Body of pancreas (tissue), 4 donors: ENCODE results near the gene SZRD1. TPM values are rescaled to one million over a fixed set of nuclear protein-coding genes. Genes with fewer than 3 reads are reported as not detected.
"Not testable (repeated sequence)": the region's sequence is repeated elsewhere in the genome, so short reads cannot be mapped to it uniquely, and the experiment has no call there.

Experiments
- ATAC-seq: fragments of 150-250 bp; one replicate; pipeline ENCODE4 v1.9.1; 2016
- DNase-seq, 4 donors: peaks; one replicate each; pipeline ENCODE4 v3.0.0-alpha.2; 2019
- H3K27ac ChIP-seq, 4 donors: fragments of 200-600 bp; sonication (generic); 1 replicate in 3 of 4; 2 replicates in 1 of 4; pipeline versions ENCODE4 v1.5.1 to v1.6.1; 2016 to 2019; ENCODE audit warnings: mild to moderate bottlenecking in 1 of 4, mixed read lengths in 1 of 4, moderate library complexity in 1 of 4
- H3K27me3 ChIP-seq, 2 donors: fragments of 200-600 bp; sonication (generic); one replicate each; pipeline ENCODE4 v1.6.0; 2016; ENCODE audit warnings: mild to moderate bottlenecking in 1 of 2
- H3K36me3 ChIP-seq, 2 donors: fragments of 200-600 bp; sonication (generic); replicated peaks in 1 of 2; 2 replicates each; pipeline ENCODE4 v1.5.1; 2016; ENCODE audit warnings: low read depth in 2 of 2; ENCODE audit not compliant: insufficient read depth in 1 of 2
- H3K4me1 ChIP-seq: fragments of 200-600 bp; sonication (generic); one replicate; pipeline ENCODE4 v1.6.0; 2016
- H3K4me3 ChIP-seq, 2 donors: fragments of 200-600 bp; sonication (generic); 1 replicate in 1 of 2; 2 replicates in 1 of 2; pipeline ENCODE4 v1.5.1; 2016 to 2019
- H3K9me3 ChIP-seq, 3 donors: fragments of 200-600 bp; sonication (generic); 1 replicate in 2 of 3; 2 replicates in 1 of 3; pipeline ENCODE4 v1.5.1; 2016
- CTCF ChIP-seq, 7 experiments: fragments of 450-650 bp in 4 of 7; fragments of 200-600 bp in 3 of 7; sonication (generic) in 3 of 7; IDR thresholded peaks; one replicate each; pipeline ENCODE4 v1.5.1; 2016 to 2019; ENCODE audit warnings: antibody characterized with exemption in 7 of 7
- POLR2A ChIP-seq, 3 donors: fragments of 450-650 bp; IDR thresholded peaks; one replicate each; pipeline ENCODE4 v1.6.1; 2016; ENCODE audit warnings: antibody characterized with exemption in 3 of 3, mild to moderate bottlenecking in 2 of 3
- WGBS, 2 donors: methylation state at CpG; one replicate each; pipeline ENCODE4 v1.1.5; 2017; 5-methylcytosine and 5-hydroxymethylcytosine counted together
- intact Hi-C: fragments of 100-400 bp; cut with DNase I; formaldehyde crosslinking; loops from one replicate; pipeline ENCODE4 v1.15.1; 2023
- total RNA-seq, 2 donors: library from RNA; depleted of rRNA; stranded (reverse); fragments of >200 nt; gene quantifications; one replicate each; pipeline ENCODE4 v1.1.0, GENCODE V29; 2016

SZRD1 gene
- total RNA-seq, 2 donors from 2014 or later = 26.4 to 29.8 TPM

- TF ChIP-seq POLR2A (IDR thresholded peaks at IDR 0.05) (peak; percentile 89 to 90 (median 90)), CTCF (IDR thresholded peaks at IDR 0.05) (peak in 5 of 7 experiments; percentile 26 to 72 (median 45))
- WGBS, 2 donors = 0% methylated on average over 7 to 58 of the region's 81 CpGs
- intact Hi-C loops = loop anchor here (10.0 kb wide), 1 partner anchor 277 kb away; the partner anchor contains the start of gene FAM131C
- Histone ChIP-seq H3K27me3 (no peaks in the 10 kb centered on the region), H3K4me3 (peak within 1 kb of the TSS; percentile 77 to 97), H3K9me3 (no peaks in the 10 kb centered on the region), H3K4me1 (peaks cover 27% of the 10 kb centered on the region), H3K27ac (peak within 1 kb of the TSS; percentile 88 to 95 (median 92)), H3K36me3 (no peaks in the 10 kb centered on the region)
- DNase-seq (peak; percentile 90 to 92 (median 92)), ATAC-seq (peak; percentile 97)
These were observed 14.8 kb upstream of the SZRD1 start, which contains the start of gene FBXO42 for GRCh38 chr1:16351994-16352841. Gene FBXO42 (minus strand): TSS chr1:16352480. CDS start chr1:16315418, 37,062 bp downstream.

- DNase-seq (peak in 2 of 4 donors; percentile 16 to 32), ATAC-seq (no peak)
- peak overlapping the region; percentile 88 to 95 (median 92) for H3K27ac ChIP-seq
- H3K4me1 ChIP-seq = peaks cover 27% of the 10 kb centered on the region
- intact Hi-C loops = loop anchor here (10.0 kb wide), 1 partner anchor 278 kb away; the partner anchor contains the start of gene FAM131C
- H3K4me3 ChIP-seq = peak overlapping the region in 1 of 2 donors; percentile 77
- H3K27me3 ChIP-seq = no peaks in the 10 kb centered on the region
- WGBS, 2 donors = 35 to 37% methylated on average over 11 of the region's 11 CpGs
- TF ChIP-seq POLR2A (IDR thresholded peaks at IDR 0.05) = no peak
- H3K9me3 ChIP-seq = no peaks in the 10 kb centered on the region
- H3K36me3 ChIP-seq = no peaks in the 10 kb centered on the region
These were observed 14.1 kb upstream of the SZRD1 start for GRCh38 chr1:16352842-16353535.

GRCh38 chr1:16354619-16355018 is 12.4 kb upstream of the SZRD1 start:
- Histone ChIP-seq H3K4me3 (no peak overlapping the region), H3K36me3 (no peaks in the 10 kb centered on the region), H3K4me1 (peaks cover 18% of the 10 kb centered on the region), H3K27ac (no peak overlapping the region), H3K9me3 (no peaks in the 10 kb centered on the region), H3K27me3 (no peaks in the 10 kb centered on the region)
- WGBS, 2 donors = 80 to 87% methylated on average over 2 of the region's 2 CpGs
- DNase-seq = no peak
- TF ChIP-seq CTCF (IDR thresholded peaks at IDR 0.05) (no peak), POLR2A (IDR thresholded peaks at IDR 0.05) (no peak)
- intact Hi-C loops = loop anchor here (10.0 kb wide), 1 partner anchor 280 kb away; the partner anchor contains the start of gene FAM131C
- no peak for ATAC-seq

- DNase-seq = no peak
- H3K4me3 ChIP-seq = no peak overlapping the region
- no peaks in the 10 kb centered on the region for H3K27me3 ChIP-seq
- intact Hi-C loops = loop anchor here (10.0 kb wide), 1 partner anchor 282 kb away; the partner anchor contains the start of gene FAM131C
- H3K36me3 ChIP-seq = no peaks in the 10 kb centered on the region
- H3K4me1 ChIP-seq = peaks cover 6% of the 10 kb centered on the region
- 77 to 80% methylated on average over 3 of the region's 3 CpGs for WGBS, 2 donors
- TF ChIP-seq POLR2A (IDR thresholded peaks at IDR 0.05) (no peak), CTCF (IDR thresholded peaks at IDR 0.05) (no peak)
- ATAC-seq = no peak
- no peak overlapping the region for H3K27ac ChIP-seq
- H3K9me3 ChIP-seq = no peaks in the 10 kb centered on the region
These were observed 10.2 kb upstream of the SZRD1 start for GRCh38 chr1:16356867-16357266.

- Histone ChIP-seq H3K27ac (peak overlapping the region in 3 of 4 donors; percentile 58 to 77 (median 64)), H3K4me1 (peaks cover 52% of the 10 kb centered on the region)
- H3K36me3 ChIP-seq, H3K4me3 ChIP-seq, H3K9me3 ChIP-seq, DNase-seq, H3K27me3 ChIP-seq, intact Hi-C loops: not testable (repeated sequence)
- 33 to 36% methylated on average over 3 of the region's 3 CpGs for WGBS, 2 donors
- peak; percentile 13 for ATAC-seq
These were observed 1.9 kb upstream of the SZRD1 start for GRCh38 chr1:16365146-16365498.
